Mononuclear cell (primary cell): ENCODE measurements around the gene ADORA2A. TPM values are rescaled to one million over a fixed set of nuclear protein-coding genes. Genes with fewer than 3 reads are reported as not detected.
"Not testable (repeated sequence)": the region's sequence is repeated elsewhere in the genome, so short reads cannot be mapped to it uniquely, and the experiment has no call there.

Experiments
- H3K27me3 ChIP-seq: 2 replicates; pipeline ENCODE4 v1.6.0; 2011; ENCODE audit warnings: low read length, control low read depth; ENCODE audit not compliant: insufficient read depth
- H3K4me1 ChIP-seq: 2 replicates; pipeline ENCODE4 v1.5.1; 2011; ENCODE audit warnings: mild to moderate bottlenecking, low read length, control low read depth; ENCODE audit not compliant: insufficient read depth
- H3K4me3 ChIP-seq: 2 replicates; pipeline ENCODE4 v1.5.1; 2011; ENCODE audit warnings: mild to moderate bottlenecking, low read length, moderate library complexity
- H3K9me3 ChIP-seq: 2 replicates; pipeline ENCODE4 v1.5.1; 2011; ENCODE audit warnings: low read depth, mild to moderate bottlenecking, control low read depth, low read length
- total RNA-seq: library from RNA; depleted of rRNA; stranded (reverse); fragments of >200 nt; gene quantifications from one replicate; pipeline ENCODE4 v1.2.3, GENCODE V29; 2012

ADORA2A gene
- total RNA-seq, 1 donor, result 34.3 TPM

DNA sequence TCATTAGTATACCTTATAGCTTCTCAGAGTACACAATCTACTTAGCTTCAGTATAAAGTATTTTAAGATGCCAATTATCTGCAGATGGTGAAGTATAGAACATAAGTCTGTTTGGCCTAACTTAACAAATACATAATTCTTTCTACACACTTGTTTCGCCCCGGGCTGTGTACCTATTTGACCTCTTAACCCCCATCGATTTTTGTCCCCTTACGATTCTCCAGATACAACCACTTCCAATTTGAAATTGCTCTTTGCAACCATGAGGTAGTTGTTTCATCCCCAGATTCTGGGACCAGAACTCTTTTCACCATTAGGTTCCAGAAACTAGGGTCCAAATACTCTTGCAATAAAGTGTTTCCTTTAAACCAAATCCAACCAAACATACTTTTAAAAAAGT, 57.8 kb downstream of the ADORA2A start:
- Histone ChIP-seq H3K9me3 (no peaks in the 10 kb centered on the region), H3K4me1 (peaks cover 51% of the 10 kb centered on the region), H3K4me3 (no peak overlapping the region), H3K27me3 (no peaks in the 10 kb centered on the region)

DNA sequence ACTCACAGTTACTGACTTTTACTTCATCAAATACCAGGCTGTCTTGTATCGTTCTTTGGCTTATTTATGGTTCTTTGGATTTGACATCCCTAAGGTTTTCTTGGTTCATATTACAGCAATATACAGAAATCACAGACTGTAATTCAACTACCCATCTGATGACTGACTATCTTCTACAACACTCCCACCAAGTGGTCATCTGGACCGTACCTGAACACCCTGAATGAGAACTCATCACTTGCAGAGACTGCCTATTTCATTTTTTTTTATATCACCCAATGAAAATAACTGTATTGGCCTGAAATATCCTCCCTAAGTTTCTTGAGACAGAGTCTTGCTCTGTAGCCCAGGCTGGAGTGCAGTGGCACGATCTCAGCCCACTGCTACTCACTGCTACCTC, 58.2 kb downstream of the ADORA2A start:
- Histone ChIP-seq H3K27me3 (no peaks in the 10 kb centered on the region), H3K4me3 (no peak overlapping the region), H3K9me3 (no peaks in the 10 kb centered on the region), H3K4me1 (peaks cover 51% of the 10 kb centered on the region)

DNA sequence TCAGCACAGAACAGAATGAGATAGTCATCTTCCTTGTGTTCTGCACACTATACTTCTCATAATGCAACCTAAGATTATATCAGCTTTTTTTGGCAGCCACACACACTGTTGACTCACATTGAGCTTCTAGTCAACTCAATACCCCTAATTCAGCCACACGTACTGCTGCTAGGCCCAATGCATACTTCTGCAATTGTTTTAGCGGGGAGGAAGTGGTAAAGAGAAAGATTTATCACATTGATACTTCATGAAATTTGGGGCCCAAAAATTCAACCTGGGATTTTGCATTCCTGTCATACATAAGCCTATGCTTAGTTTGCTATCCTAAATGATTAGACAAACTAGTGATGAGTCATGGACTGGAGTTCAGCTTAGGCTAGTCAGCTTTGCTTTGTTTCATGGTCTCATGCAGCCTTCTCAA, 59.1 kb downstream of the ADORA2A start:
- no peaks in the 10 kb centered on the region for H3K9me3 ChIP-seq
- H3K4me3 ChIP-seq, result no peak overlapping the region
- H3K27me3 ChIP-seq, result no peaks in the 10 kb centered on the region
- peaks cover 43% of the 10 kb centered on the region for H3K4me1 ChIP-seq

DNA sequence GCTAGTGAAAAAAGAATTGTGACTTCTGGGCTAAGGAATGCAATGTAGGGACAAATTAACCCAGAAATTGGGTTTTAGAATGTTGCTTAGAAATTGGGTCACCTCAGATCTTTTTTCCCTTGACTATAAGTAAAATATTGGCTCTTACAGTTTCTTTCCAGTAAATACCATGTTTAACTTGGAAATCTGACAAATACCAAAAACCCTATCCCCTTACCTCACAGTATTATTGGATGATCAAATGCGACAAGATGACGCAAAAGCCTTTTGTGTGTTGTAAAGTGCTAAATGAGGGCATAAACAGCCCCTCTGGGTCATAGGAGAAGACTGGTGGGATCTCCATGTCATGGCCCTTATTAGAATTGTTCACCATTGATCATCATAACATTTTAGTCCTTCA, 61.6 kb downstream of the ADORA2A start:
- Histone ChIP-seq H3K4me3 (no peak overlapping the region), H3K27me3 (peaks cover 7% of the 10 kb centered on the region), H3K4me1 (peaks cover 21% of the 10 kb centered on the region), H3K9me3 (no peaks in the 10 kb centered on the region)

DNA sequence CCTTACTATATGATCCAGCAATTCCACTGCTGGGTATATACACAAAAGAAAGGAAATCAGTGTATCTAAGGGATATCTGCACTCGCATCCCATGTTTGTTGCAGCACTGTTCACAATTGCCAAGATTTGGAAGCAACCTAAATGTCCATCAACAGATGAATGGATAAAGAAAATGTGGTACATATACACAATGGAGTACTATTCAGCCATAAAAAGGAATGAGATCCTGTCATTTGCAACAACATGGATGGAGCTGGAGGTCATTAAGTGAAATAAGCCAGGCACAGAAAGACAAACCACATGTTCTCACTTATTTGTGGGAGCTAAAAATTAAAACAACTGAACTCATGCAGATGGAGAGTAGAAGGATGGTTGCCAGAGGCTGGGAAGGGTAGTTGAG, 62.0 kb downstream of the ADORA2A start:
- not testable (repeated sequence) for H3K4me3 ChIP-seq, H3K9me3 ChIP-seq
- peaks cover 11% of the 10 kb centered on the region for H3K27me3 ChIP-seq
- H3K4me1 ChIP-seq, result peaks cover 18% of the 10 kb centered on the region

Other genes with a start within 250 kb of the ADORA2A start
- gene SUSD2, start 246.1 kb upstream of the ADORA2A start, total RNA-seq, result 0.31 TPM
- gene GGT5, start 182.5 kb upstream of the ADORA2A start, total RNA-seq, result 0.31 TPM
- 18.3 TPM for gene SPECC1L, start 156.8 kb upstream of the ADORA2A start, total RNA-seq
- 3.6 TPM for gene UPB1, start 67.7 kb downstream of the ADORA2A start, total RNA-seq
- gene GUCD1, start 127.5 kb downstream of the ADORA2A start, total RNA-seq, result 88.6 TPM
- gene SNRPD3, start 128.4 kb downstream of the ADORA2A start, total RNA-seq, result 57.9 TPM
- gene LRRC75B, start 165.5 kb downstream of the ADORA2A start, total RNA-seq, result 0.63 TPM
- 8.8 TPM for gene GGT1, start 175.6 kb downstream of the ADORA2A start, total RNA-seq